HG02884 (cell line): Measurements from ENCODE around the gene FAM204A.

Experiments
- ATAC-seq: cut with Tn5 transposase; IDR thresholded peaks from one replicate; pipeline ENCODE4 v1.9.1; 2021; ENCODE audit warnings: mild to moderate bottlenecking, moderate library complexity; ENCODE audit not compliant: unreplicated experiment

Gene FAM204A

GRCh38 chr10:118332948-118333710 is 9.0 kb downstream of the FAM204A start:
- no peak for ATAC-seq

- ATAC-seq: peak; percentile 75
Measured at GRCh38 chr10:118332236-118332635, 9.9 kb downstream of the FAM204A start.

GRCh38 chr10:118330295-118331076 is 11.6 kb downstream of the FAM204A start:
- no peak for ATAC-seq

GRCh38 chr10:118324140-118324539 is 18.0 kb downstream of the FAM204A start:
- ATAC-seq: no peak

- no peak for ATAC-seq
Measured at GRCh38 chr10:118321724-118322575, 20.2 kb downstream of the FAM204A start.

GRCh38 chr10:118315629-118316028 is 26.5 kb downstream of the FAM204A start:
- no peak for ATAC-seq

- ATAC-seq: no peak
Measured at GRCh38 chr10:118314882-118315281, 27.2 kb downstream of the FAM204A start.

GRCh38 chr10:118311505-118311904 is 30.6 kb downstream of the FAM204A start:
- no peak for ATAC-seq

GRCh38 chr10:118310822-118311221 is 31.3 kb downstream of the FAM204A start:
- ATAC-seq: no peak

GRCh38 chr10:118309911-118310310 is 32.2 kb downstream of the FAM204A start:
- no peak for ATAC-seq

- ATAC-seq: no peak
Measured at GRCh38 chr10:118308664-118309063, 33.5 kb downstream of the FAM204A start.

GRCh38 chr10:118307859-118308258 is 34.3 kb downstream of the FAM204A start:
- no peak for ATAC-seq

- no peak for ATAC-seq
Measured at GRCh38 chr10:118307220-118307619, 34.9 kb downstream of the FAM204A start.

- no peak for ATAC-seq
Measured at GRCh38 chr10:118305730-118306129, 36.4 kb downstream of the FAM204A start.

GRCh38 chr10:118304521-118304920 is 37.6 kb downstream of the FAM204A start:
- no peak for ATAC-seq

GRCh38 chr10:118301211-118301610 is 40.9 kb downstream of the FAM204A start:
- no peak for ATAC-seq

GRCh38 chr10:118300320-118300719 is 41.8 kb downstream of the FAM204A start:
- ATAC-seq: no peak

- ATAC-seq: no peak
Measured at GRCh38 chr10:118298787-118299186, 43.3 kb downstream of the FAM204A start.

- no peak for ATAC-seq
Measured at GRCh38 chr10:118291122-118291521, 51.0 kb downstream of the FAM204A start.

GRCh38 chr10:118290471-118290995 is 51.6 kb downstream of the FAM204A start:
- ATAC-seq: no peak
